ENCODE data around the gene LZTR1. TPM values are rescaled to one million over a fixed set of nuclear protein-coding genes. Genes with fewer than 3 reads are reported as not detected.

Gene LZTR1
- total and polyA plus RNA-seq, 4 donors = 7.9 to 32.5 (median 13.2) TPM

- no peak for TF ChIP-seq JUND (IDR thresholded peaks at IDR 0.05)
- TF ChIP-seq, protein P1, sequence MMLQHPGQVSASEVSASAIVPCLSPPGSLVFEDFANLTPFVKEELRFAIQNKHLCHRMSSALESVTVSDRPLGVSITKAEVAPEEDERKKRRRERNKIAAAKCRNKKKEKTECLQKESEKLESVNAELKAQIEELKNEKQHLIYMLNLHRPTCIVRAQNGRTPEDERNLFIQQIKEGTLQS (IDR thresholded peaks at IDR 0.05) = no peak
- TF ChIP-seq, protein P2, sequence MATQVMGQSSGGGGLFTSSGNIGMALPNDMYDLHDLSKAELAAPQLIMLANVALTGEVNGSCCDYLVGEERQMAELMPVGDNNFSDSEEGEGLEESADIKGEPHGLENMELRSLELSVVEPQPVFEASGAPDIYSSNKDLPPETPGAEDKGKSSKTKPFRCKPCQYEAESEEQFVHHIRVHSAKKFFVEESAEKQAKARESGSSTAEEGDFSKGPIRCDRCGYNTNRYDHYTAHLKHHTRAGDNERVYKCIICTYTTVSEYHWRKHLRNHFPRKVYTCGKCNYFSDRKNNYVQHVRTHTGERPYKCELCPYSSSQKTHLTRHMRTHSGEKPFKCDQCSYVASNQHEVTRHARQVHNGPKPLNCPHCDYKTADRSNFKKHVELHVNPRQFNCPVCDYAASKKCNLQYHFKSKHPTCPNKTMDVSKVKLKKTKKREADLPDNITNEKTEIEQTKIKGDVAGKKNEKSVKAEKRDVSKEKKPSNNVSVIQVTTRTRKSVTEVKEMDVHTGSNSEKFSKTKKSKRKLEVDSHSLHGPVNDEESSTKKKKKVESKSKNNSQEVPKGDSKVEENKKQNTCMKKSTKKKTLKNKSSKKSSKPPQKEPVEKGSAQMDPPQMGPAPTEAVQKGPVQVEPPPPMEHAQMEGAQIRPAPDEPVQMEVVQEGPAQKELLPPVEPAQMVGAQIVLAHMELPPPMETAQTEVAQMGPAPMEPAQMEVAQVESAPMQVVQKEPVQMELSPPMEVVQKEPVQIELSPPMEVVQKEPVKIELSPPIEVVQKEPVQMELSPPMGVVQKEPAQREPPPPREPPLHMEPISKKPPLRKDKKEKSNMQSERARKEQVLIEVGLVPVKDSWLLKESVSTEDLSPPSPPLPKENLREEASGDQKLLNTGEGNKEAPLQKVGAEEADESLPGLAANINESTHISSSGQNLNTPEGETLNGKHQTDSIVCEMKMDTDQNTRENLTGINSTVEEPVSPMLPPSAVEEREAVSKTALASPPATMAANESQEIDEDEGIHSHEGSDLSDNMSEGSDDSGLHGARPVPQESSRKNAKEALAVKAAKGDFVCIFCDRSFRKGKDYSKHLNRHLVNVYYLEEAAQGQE (IDR thresholded peaks at IDR 0.05) = no peak
- TF ChIP-seq HNF4G (IDR thresholded peaks at IDR 0.05) = no peak
- TF ChIP-seq FOXA2 (IDR thresholded peaks at IDR 0.05) = no peak
- no peaks in the 10 kb centered on the region for H3K9me3 ChIP-seq (ENCODE audit: control insufficient read depth in 4 of 4, low read length in 3 of 4)
Measured at GRCh38 chr22:21010426-21011113, 28.5 kb downstream of the LZTR1 start.

GRCh38 chr22:21012446-21013407 lies 30.6 kb downstream of the LZTR1 start:
- Histone ChIP-seq H3K4me3 (ENCODE audit: low read depth in 1 of 3, low read length in 3 of 3) (no peak overlapping the region), H3K27ac (ENCODE audit: low read depth in 1 of 2, low read length in 2 of 2) (no peak overlapping the region), H3K9ac (ENCODE audit: low read depth in 1 of 2, low read length in 2 of 2) (no peak overlapping the region), H3K36me3 (ENCODE audit: control insufficient read depth in 4 of 4, insufficient read depth in 3 of 4, low read depth in 1 of 4, low read length in 3 of 4) (no peaks in the 10 kb centered on the region), H3K4me1 (ENCODE audit: control insufficient read depth in 4 of 4, insufficient read depth in 4 of 4, low read length in 3 of 4) (peaks cover 0 to 7% (median 3%) of the 10 kb centered on the region in 4 donors), H3K9me3 (ENCODE audit: control insufficient read depth in 4 of 4, low read length in 3 of 4) (no peaks in the 10 kb centered on the region), H3K27me3 (ENCODE audit: control insufficient read depth in 4 of 4, insufficient read depth in 4 of 4, low read length in 3 of 4) (no peaks in the 10 kb centered on the region)
- DNase-seq (ENCODE audit: low spot score) = no peak
- 84% methylated on average over 14 of the region's 14 CpGs for WGBS
- TF ChIP-seq EGR1 (IDR thresholded peaks at IDR 0.05; ENCODE audit: low read depth in 2 of 2) (no peak), YY1 (IDR thresholded peaks at IDR 0.05) (no peak), FOXA2 (IDR thresholded peaks at IDR 0.05) (no peak), FOXA1 (IDR thresholded peaks at IDR 0.05) (no peak), NR2F2 (IDR thresholded peaks at IDR 0.05) (no peak), HNF4A (conservative IDR thresholded peaks at IDR 0.05) (no peak), SP1 (IDR thresholded peaks at IDR 0.05) (no peak), RAD21 (IDR thresholded peaks at IDR 0.05) (no peak), JUND (IDR thresholded peaks at IDR 0.05) (no peak), CTCF (IDR thresholded peaks at IDR 0.05; ENCODE audit: low read depth, low read length, missing input control) (no peak), GABPA (IDR thresholded peaks at IDR 0.05 in 1 of 2, conservative IDR thresholded peaks at IDR 0.05 in 1 of 2) (no peak), TAF1 (conservative IDR thresholded peaks at IDR 0.05) (no peak), HNF4G (IDR thresholded peaks at IDR 0.05) (no peak), RXRA (IDR thresholded peaks at IDR 0.05) (no peak)
- TF ChIP-seq, protein P3, sequence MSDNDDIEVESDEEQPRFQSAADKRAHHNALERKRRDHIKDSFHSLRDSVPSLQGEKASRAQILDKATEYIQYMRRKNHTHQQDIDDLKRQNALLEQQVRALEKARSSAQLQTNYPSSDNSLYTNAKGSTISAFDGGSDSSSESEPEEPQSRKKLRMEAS (IDR thresholded peaks at IDR 0.05) = no peak
- TF ChIP-seq, protein P4, sequence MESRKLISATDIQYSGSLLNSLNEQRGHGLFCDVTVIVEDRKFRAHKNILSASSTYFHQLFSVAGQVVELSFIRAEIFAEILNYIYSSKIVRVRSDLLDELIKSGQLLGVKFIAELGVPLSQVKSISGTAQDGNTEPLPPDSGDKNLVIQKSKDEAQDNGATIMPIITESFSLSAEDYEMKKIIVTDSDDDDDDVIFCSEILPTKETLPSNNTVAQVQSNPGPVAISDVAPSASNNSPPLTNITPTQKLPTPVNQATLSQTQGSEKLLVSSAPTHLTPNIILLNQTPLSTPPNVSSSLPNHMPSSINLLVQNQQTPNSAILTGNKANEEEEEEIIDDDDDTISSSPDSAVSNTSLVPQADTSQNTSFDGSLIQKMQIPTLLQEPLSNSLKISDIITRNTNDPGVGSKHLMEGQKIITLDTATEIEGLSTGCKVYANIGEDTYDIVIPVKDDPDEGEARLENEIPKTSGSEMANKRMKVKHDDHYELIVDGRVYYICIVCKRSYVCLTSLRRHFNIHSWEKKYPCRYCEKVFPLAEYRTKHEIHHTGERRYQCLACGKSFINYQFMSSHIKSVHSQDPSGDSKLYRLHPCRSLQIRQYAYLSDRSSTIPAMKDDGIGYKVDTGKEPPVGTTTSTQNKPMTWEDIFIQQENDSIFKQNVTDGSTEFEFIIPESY (IDR thresholded peaks at IDR 0.05) = no peak
- TF ChIP-seq, protein P2 (IDR thresholded peaks at IDR 0.05) = no peak

More at GRCh38 chr22:21010426-21011113, 28.5 kb downstream of the LZTR1 start:
- H3K4me1 ChIP-seq (ENCODE audit: control insufficient read depth in 4 of 4, insufficient read depth in 4 of 4, low read length in 3 of 4) = peaks cover 0 to 7% (median 3%) of the 10 kb centered on the region in 4 donors
- WGBS = 98% methylated on average over 3 of the region's 3 CpGs
- H3K27me3 ChIP-seq (ENCODE audit: control insufficient read depth in 4 of 4, insufficient read depth in 4 of 4, low read length in 3 of 4) = no peaks in the 10 kb centered on the region
- DNase-seq (ENCODE audit: low spot score) = no peak
- no peak overlapping the region for H3K9ac ChIP-seq (ENCODE audit: low read depth in 1 of 2, low read length in 2 of 2)
- H3K36me3 ChIP-seq (ENCODE audit: control insufficient read depth in 4 of 4, insufficient read depth in 3 of 4, low read depth in 1 of 4, low read length in 3 of 4) = no peaks in the 10 kb centered on the region
- no peak overlapping the region for H3K27ac ChIP-seq (ENCODE audit: low read depth in 1 of 2, low read length in 2 of 2)
- no peak overlapping the region for H3K4me3 ChIP-seq (ENCODE audit: low read depth in 1 of 3, low read length in 3 of 3)

All from liver (tissue), 9 donors.